ENCODE measurements around the gene TEX9.

DNA sequence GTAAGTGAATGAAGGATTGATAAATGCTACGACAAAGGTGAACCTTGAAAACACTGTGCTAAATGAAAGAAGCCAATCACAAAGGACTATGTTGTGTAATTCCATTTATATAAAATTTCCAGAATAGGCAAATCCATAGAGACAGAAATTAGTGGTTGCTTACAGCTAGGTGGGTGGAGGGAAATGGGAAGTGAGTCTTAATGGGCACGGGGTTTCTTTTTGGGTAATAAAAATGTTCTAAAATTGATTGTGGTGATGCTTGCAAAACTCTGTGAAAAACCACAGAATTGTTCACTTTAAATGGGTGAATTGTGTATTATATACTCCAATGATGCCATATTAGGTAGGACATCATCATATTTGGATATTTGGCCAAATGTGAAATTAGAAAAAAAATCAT is 20.9 kb upstream of the TEX9 start:
- TF ChIP-seq, protein P1, sequence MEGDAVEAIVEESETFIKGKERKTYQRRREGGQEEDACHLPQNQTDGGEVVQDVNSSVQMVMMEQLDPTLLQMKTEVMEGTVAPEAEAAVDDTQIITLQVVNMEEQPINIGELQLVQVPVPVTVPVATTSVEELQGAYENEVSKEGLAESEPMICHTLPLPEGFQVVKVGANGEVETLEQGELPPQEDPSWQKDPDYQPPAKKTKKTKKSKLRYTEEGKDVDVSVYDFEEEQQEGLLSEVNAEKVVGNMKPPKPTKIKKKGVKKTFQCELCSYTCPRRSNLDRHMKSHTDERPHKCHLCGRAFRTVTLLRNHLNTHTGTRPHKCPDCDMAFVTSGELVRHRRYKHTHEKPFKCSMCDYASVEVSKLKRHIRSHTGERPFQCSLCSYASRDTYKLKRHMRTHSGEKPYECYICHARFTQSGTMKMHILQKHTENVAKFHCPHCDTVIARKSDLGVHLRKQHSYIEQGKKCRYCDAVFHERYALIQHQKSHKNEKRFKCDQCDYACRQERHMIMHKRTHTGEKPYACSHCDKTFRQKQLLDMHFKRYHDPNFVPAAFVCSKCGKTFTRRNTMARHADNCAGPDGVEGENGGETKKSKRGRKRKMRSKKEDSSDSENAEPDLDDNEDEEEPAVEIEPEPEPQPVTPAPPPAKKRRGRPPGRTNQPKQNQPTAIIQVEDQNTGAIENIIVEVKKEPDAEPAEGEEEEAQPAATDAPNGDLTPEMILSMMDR (IDR thresholded peaks at IDR 0.05), result no peak
- TF ChIP-seq EP300 (IDR thresholded peaks at IDR 0.05) (no peak), POLR2A (IDR thresholded peaks at IDR 0.05) (no peak)
